Activated CD8-positive, alpha-beta memory T cell treated with anti-CD3 and anti-CD28 coated beads, Interleukin-2, amount 50 U/mL, for 1 hour (primary cell): ENCODE results near the gene HRH4.

Source experiments
- DNase-seq: peaks from one replicate; pipeline ENCODE4 v3.0.0-alpha.2; 2020; ENCODE audit errors: extremely low read depth

HRH4 gene, protein sequence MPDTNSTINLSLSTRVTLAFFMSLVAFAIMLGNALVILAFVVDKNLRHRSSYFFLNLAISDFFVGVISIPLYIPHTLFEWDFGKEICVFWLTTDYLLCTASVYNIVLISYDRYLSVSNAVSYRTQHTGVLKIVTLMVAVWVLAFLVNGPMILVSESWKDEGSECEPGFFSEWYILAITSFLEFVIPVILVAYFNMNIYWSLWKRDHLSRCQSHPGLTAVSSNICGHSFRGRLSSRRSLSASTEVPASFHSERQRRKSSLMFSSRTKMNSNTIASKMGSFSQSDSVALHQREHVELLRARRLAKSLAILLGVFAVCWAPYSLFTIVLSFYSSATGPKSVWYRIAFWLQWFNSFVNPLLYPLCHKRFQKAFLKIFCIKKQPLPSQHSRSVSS

DNA sequence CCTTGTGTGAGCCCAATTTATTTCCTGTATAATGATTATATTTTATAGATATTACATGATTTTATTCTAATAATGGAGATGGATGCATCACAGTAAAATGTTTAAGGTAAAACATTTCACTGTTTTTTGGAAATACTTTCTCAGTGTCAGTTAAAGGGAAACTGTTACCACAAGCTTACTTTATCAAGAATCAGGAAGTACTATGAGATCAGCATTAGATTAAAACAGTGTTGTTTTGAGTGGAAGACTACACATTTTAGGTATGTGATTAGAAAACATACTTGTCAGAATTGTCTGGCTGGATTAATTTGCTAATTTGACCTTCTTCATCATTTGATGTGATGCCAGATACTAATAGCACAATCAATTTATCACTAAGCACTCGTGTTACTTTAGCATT lies at the start of gene HRH4:
Gene HRH4, plus strand, starts transcription at position 250 of the 400 bp plus-strand sequence. Its CDS starts 92 bp downstream, at position 342.
- DNase-seq = no peak

DNA sequence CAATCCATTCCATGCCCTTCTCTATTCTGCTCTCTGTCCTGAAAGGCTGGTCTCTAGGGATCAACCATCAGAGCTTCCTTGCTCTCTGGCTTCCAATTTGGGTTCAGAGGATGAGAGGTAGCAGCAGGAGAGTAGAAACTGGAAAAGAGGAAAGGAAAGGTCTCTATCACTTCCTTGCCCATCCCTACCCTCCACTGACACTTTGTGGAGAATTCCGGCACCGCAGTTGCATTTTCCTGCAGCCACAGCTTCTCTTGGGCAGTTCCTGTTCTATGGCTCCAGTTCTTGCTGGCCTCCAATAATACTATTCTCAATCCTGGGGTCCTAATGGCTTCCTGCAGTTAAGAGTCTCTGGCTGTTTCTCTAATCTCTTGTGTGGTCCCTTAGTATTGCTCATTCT lies 47.3 kb upstream of the HRH4 start:
- no peak for DNase-seq

DNA sequence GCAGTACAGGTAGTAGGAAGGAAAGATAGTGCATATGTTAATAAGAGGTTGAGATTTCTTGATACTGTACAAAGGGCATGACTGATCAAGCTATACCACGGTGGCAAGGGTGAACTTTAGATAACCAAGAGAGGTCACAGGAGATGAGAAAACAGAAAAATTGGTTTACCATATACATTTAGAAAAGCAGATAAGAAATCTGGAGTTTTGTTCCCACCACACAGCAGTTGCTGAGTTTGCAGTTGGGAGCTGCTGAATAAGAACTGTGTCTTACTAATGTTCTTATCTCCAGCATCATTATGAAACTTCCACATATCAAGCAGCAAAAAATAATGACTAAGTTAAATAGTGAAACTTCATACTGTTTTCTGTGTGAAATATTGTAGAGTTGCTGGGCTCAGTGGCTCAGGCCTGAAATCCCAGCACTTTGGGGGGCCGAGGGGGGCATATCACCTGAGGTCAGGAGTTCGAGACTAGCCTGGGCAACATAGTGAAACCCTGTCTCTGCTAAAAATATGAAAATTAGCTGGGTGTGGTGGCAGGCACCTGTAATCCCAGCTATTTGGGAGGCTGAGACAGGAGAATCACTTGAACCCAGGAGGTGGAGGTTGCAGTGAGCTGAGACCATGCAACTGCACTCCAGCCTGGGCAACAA lies 46.0 kb upstream of the HRH4 start:
- no peak for DNase-seq

DNA sequence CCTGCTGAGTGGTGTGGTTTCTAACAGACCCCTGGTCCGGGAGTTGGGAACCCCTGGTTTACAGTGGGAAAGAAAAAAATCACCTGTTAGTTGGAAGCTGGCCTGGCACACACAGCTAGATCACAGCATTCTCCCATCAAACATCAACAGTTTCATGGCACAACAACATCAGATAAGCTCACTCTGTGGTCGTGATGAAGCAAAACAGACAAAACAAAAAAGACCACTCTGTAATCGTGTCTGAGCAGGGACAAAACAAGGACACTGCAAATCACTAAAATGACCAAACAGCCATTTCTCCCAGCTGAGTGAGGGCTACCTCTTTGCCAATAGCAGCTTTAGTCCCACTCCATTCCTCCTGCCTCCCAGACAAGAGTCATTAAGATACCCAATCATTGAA lies 43.0 kb upstream of the HRH4 start:
- DNase-seq = no peak

DNA sequence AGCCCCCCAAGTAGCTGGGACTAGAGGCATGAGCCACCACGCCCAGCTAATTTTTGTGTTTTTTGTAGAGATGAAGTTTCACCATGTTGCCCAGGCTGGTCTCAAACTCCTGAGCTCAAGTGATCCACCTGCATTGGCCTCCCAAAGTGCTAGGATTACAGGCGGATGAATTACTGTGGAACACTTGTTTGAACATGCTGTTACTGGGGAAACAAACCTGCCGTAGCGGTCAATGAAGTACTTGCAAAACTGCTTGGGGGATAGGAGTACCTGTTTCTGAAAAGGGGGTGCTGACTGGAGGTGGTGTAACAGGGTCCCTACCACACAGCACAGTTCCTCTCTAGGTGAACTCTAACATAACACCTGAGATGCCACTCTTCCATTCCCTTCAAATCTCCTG lies 39.9 kb upstream of the HRH4 start:
- no peak for DNase-seq

DNA sequence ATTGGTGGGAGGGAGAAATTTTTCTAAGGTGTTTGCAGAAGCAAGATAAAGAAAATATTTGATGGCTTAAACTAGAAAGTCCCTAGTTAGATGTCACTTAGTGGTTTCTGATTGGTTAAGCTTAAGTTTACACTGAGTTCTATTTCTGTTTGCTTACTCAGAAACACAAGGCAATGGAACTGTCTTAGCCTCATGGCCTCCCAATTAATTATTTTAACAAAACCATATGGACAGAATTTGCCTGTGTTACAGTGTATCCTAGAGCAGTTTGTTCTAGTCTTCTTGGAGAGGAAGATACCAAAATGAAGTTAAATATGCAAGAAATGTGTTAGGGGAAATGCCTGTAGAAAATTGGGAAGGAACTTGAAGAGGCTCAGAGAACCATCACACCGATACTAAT lies 38.6 kb upstream of the HRH4 start:
- DNase-seq = no peak

DNA sequence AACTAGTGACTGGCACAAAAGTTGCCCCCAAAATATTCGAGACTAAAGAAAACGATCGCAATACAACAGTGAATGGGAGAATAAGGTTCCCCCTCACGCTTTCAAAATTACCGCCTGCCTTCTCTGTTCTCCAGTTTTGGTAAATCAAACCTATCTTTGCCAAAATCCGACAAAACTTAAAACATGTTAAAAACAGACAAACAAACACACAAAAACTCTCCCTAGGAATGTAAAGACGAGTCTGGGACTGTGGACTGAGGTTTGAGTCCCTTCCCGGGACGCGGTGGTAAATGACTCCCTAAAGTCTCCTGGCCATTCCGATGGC lies 34.4 kb upstream of the HRH4 start:
- DNase-seq = no peak

DNA sequence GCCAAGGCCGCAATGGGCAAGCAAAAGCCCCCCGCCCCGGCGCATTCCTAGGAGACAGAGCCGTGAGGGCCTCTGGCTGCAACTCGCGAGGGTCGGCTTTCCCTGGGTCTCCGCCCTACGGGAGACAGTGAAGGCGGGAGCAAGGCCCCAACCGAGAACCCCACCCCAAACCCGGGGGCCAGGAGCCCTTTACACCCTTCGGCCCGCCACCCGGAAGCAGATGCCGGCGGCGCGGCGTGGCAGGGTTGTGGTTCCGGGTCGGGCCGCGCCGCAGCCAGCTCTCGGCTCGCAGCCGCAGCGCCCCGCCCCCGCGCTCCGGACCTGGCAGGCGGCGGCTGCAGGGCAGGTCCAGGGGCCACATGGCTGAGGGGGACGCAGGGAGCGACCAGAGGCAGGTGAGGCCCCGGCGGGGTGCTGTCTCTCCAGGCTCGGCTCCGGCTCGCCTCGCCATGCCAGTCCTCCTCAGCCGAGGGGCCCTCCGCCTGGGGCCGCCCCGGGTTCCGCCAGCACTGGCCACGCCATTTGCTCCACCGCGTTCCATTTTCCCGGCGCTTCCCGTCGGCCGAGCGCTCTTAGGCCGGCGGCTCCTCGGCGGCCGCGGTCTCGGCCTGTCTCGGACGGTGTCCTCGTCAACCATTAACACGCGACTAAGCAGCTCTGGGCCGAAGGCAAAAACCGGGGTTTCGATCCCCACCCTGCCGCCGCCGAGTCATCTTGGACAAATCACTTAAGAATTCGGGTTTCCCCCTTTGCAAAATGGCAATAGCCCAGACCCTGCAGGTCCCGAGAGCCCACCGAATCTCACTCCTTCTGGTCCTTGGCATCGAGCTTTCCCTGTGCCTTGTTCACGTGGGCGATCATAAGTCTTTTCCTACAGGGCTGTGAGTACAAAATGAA lies 33.8 kb upstream of the HRH4 start, which contains the start of gene IMPACT:
Gene IMPACT, plus strand, starts transcription at position 273 of the 897 bp plus-strand sequence. Its CDS starts 87 bp downstream, at position 360.
- DNase-seq = peak; percentile 57

DNA sequence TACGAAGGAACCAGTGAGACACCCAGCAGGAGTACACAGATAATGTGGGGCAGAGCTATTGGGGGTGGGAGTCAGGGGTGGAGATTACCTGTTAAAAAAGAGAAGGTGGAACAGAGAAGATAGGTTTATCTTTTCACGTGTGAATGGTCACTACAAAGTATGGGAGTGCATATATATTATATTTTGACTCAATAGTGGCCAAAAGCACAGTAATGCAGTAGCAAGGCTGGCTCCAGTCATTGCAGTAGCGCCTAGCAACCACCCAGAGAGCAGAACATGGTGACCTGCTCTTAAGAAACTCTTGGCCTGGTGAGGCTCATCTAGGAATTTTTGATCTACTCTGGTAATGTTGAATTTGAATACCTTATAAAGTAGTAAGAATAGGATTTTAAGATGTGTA lies 33.0 kb upstream of the HRH4 start:
- DNase-seq = no peak

DNA sequence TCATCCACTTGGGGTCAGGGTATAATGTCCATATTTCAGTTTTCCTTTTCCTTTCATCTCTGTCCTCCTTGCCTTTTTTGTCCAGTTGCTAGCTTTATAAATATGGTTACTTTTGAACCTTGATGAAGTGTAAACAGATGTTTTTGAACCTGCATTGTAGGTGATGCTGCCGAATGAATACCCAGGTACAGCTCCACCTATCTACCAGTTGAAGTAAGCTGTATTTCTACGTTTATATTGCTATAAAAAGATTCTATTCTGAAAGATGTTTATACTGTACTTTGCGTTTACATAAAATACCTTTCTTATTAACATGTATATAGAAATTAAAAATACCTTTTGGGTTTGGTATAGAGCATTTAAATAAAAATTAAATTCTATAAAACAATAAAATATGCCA lies 31.7 kb upstream of the HRH4 start:
- DNase-seq = no peak

DNA sequence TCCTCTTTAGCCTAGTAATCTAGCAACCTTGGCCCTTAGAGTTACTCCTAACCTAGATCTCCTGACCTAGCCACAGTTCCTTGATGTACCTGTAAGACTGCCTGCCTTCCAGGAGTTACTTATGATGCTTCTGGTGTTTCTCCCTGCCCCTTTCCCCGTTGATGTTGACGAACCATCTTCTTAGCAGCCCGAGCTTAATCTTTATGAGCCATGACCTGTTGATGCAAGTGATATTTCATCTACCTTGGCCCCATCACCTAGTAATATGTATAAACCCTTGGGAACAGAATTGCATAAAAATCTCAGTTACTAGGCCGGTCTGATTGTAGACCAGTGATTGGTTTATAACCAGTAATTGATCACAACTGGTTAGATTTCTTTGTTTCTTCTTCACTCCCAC lies 31.2 kb upstream of the HRH4 start:
- no peak for DNase-seq

DNA sequence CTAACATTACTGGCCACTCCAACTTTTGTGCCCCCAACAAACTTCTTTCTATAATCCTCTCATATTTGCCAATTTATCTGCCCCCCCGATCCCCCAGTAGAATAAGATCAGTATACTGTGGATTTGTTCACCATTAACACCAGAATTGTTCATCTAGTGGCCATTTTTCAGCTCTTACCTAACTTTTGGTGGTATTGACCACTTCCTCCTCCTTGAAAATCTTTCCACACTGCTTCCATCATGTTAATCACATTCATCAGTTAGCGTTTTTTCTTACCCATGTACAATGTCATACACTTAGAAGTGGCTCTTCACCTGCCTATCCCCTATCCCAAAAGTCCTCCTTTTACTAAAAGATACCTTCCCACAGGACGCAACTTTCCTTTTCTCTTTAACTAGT lies 27.8 kb upstream of the HRH4 start:
- DNase-seq = no peak

DNA sequence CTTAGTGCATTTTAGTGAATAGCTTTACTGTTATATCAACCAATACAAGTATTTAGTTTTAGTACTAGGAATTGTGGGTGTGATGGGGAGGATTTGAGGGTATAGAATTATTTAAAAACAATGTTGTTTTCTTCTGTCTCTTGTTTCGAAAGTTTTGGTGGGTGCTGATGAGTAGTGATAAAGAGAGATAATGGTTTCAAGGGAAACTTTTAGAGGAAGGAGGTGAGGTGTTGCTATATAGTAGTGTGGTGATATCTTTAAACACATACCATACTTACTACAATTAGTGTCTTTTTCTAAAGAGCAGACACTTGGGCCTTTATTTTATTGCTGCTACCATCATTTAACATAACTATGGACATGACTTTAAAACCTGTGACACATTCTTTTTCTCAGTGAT lies 23.5 kb upstream of the HRH4 start:
- DNase-seq = no peak

DNA sequence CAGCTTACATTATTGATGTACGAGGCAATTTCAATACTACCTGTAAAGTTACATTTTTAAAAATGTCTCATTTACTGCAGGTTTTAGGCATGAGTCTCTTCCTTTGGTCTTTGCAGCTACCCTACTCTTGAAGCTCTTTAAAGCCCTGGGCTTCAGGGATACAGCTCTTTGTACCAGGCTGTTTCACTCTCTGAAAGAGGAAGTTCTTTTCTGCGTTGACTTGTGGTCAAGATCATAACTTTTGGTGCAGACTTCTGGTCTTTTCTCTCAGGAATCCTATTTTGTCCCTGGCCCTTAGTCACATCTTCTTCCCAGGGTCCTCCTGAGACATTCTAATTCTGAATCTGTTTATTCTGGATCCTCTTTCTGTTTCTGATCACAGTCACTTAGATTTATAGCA lies 16.6 kb upstream of the HRH4 start:
- no peak for DNase-seq

DNA sequence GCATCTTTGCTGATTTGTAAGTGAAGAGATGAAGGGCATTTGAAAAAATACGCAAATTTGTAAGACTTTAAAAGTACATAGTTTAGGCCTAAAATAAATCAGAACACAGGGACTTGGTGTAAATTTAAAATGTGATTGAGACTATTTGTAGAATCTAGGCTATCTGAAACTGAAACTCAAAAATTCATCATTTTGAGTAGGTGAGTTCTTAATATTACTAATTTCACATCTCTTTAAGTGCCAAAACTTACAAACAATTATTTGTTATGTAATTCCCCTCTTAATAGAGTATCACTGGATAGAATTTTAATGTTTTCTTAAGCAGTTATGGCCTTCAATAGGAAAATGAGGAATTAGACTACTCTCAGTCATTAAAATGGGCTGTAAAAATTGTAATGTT lies 14.0 kb upstream of the HRH4 start:
- DNase-seq = no peak

DNA sequence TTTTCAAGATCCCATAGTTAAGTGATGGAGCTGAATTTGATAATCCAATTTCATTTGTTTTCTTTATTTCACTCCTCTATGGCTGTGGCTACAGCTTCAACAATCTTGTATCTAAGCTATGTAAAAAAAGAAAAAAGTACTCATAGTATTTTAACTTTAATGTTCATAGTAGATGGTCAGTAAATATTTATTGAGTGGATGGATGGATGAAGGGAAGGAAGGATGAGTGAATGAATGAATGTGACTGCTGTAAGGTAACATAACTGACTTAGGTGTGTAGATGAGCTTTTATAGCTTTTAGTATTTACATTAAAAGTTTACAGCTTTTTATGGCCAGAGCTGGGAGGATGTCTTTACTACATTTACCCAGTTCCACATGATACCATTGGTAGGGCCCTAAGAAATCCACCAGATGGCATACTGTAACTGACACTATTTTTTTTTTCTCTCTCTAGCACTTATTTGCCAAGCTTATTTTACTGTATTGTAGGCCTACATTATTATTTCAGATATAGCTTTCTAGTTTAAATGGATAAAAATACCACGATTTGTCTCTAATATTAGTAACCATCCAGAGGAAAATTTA lies 13.4 kb upstream of the HRH4 start:
- no peak for DNase-seq

DNA sequence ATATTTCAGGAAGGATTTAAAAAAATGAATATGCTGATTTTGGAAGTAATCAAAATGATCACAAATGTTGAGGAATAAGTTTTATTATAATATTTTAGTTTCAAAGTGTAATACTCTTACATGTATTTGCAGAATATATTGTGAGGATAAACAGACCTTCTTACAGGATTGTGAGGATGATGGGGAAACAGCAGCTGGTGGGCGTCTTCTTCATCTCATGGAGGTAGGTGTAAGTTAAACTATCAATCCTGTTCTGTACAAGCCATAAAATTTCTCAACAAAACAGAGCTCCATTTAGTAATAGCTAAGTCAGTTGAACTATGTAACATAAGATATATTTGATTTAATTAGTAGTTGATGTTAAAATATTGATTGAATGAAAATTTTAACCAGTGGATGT lies 12.5 kb upstream of the HRH4 start:
- no peak for DNase-seq

DNA sequence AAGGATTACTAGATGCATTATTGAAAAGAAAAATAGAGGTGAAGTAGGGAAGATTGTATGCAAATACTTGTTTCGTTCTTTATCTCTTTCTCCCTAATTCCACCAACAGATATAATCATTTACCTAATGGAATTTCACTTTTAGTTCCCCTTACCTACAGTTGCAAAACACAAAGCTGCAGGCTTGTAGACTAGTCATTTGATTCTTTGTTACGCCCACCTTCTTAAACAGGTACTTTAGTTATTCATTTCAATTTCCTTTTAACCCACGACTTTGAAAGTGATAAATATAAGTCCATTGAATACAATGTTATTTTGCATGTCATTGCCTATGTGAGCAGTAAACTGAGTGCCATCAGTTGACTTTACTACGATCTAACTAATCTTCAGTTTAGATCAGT lies 3.9 kb upstream of the HRH4 start:
- no peak for DNase-seq

DNA sequence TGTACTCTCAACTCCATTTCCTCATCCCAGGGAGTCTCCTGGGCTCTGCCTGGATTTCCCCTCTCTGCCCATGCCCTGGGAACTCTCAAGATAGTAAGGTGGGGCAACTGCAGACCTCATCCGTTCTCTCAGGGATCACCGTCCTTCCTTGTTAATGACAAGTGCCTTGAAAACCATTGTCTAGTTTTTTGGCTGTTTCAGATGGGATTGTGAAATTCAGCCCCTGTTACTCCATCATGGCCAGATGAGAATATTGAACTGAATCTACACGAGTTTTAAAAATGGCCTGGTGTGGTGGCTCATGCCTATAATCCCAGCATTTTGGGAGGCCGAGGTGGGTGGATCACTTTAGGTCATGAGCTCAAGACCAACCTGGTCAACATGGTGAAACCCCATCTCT lies 665 bp upstream of the HRH4 start:
- no peak for DNase-seq

DNA sequence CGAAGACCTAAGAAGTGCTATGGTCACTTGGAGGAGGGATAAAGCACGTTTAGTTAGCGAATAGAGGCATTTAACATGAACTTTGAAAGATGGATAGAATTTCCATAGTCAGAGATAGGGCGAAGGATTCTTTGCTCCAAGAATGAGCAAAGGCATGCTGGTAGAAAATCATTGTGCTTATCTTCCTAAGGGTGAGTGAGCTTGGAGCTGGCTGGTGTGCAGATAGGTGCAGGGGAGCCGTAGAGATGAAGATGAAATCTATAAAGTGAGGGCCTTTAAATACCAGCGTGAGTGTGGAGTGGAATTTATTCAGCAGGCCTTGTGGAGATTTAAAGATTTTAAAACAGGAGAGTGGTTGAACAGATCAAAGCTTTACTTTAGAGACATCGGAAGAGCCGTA lies 1.6 kb downstream of the HRH4 start:
- DNase-seq = no peak

DNA sequence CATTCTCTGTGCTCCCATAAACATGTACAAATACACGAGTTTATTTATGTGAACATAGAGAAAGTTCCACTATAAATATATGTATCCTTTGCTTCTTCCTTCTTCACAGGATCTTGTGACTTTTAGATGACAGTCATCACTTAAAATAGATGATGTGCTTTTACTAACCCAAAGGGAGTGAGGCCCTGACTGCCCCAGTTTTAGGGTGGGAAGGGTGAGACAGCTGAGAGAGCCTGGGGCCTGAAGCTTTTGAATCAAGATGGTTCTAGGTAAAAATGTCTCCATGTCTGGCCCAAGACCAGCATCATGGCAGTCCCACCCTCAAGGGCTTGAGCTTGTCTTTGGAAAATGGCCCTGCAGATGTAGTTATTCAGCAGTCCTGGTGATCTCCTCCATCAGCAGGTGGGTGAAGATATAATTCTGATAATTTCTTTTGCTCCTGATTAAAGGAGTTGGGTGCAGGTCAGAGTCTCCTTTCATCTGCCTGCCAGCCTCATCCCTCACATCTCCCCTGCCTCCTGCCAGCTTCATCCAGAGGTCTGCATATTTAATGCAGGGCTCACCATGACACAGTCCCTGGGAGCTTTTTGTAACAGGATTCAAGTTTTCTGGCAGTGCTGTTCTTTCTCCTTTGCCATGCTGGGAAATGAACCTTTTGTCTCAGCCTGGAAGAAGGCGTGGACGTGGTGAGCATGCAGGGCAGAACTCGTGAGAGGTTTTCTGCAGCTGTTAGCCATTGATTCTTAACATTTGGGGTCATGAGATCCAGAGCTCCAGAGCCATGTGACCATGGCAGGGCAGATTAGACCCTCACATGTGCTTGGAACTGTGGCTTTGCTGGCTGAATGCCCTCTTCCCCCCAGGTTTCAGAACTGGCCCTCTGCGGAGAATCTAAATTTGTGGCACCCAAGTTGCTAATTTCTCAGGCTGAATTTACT lies 2.7 kb downstream of the HRH4 start:
- DNase-seq = no peak
